Measurements from ENCODE around the gene C14orf119. TPM values are rescaled to one million over a fixed set of nuclear protein-coding genes. Genes with fewer than 3 reads are reported as not detected.

C14orf119 gene
- total RNA-seq, 2 donors from 2014 or later: 20.3 to 32.3 TPM

DNA sequence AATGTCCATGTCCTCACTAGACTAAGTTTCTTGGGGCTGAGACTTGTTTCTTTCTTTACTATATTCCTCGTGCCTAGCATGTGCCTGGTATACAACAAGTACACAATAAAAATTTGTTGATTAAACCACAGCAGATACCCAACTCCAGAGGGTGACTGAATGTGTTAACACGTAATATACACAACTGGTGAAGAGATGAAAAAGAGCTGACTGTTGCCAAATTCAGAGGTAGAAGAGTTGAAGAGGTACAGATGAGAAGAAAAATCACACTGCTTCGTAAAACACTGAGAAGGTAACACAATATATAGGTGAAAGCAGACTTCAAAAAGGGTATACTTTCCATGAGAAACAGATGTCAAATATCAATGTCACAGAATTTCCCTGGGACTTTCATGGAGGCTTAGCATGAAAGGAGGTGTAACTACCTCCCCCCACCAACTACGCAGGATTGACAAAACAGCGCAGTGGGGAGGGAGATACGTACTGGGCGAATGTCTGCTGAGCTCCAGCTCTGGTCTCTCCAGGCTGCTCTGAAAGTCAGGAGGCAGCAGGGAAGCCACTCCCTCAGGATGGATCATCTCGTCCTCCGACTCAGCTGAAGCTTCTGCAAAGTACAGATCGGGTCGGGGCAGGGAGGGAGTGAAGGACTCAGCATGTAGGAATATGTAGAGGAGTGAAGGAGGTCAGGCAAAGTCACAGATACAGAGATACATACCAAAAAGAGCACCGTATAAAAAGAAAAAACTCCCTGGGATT is 5.6 kb upstream of the C14orf119 start:
- peaks cover 0 to 8% of the 10 kb centered on the region in 2 donors for H3K36me3 ChIP-seq
- no peaks in the 10 kb centered on the region for H3K27me3 ChIP-seq (replicated peaks; ENCODE audit: insufficient read depth)
- H3K4me1 ChIP-seq (replicated peaks): peaks cover 5% of the 10 kb centered on the region
- TF ChIP-seq POLR2A (IDR thresholded peaks at IDR 0.05) (no peak), POLR2AphosphoS5 (IDR thresholded peaks at IDR 0.05) (no peak)
- TF ChIP-seq, protein P1, sequence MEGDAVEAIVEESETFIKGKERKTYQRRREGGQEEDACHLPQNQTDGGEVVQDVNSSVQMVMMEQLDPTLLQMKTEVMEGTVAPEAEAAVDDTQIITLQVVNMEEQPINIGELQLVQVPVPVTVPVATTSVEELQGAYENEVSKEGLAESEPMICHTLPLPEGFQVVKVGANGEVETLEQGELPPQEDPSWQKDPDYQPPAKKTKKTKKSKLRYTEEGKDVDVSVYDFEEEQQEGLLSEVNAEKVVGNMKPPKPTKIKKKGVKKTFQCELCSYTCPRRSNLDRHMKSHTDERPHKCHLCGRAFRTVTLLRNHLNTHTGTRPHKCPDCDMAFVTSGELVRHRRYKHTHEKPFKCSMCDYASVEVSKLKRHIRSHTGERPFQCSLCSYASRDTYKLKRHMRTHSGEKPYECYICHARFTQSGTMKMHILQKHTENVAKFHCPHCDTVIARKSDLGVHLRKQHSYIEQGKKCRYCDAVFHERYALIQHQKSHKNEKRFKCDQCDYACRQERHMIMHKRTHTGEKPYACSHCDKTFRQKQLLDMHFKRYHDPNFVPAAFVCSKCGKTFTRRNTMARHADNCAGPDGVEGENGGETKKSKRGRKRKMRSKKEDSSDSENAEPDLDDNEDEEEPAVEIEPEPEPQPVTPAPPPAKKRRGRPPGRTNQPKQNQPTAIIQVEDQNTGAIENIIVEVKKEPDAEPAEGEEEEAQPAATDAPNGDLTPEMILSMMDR (IDR thresholded peaks at IDR 0.05): no peak
- intact Hi-C loops (cut with DNase I): no loop called here
- no peaks in the 10 kb centered on the region for H3K9me3 ChIP-seq
- 84% methylated on average over 12 of the region's 12 CpGs for WGBS
- DNase-seq (ENCODE audit: low spot score): no peak
- no peak overlapping the region for H3K27ac ChIP-seq
- no peak overlapping the region for H3K4me3 ChIP-seq

DNA sequence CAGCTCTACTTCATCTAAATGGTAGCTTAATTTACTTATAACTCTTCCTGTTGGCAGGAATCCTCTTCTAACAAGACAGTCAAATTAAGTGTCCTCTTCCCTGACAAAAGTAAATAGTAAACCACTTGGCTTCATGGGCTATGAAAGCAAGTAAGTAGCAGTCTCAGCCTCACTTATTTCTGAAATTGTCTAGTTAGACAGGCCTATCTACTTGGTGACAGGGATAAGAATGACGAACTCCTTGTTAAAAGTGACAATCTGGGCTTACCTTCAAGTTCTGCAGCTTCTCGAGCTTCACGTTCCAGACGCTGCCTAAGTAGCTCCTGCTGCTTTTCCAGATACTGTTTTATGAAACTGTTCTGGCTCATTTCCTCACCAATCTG is 5.1 kb upstream of the C14orf119 start:
- Histone ChIP-seq H3K4me3 (no peak overlapping the region), H3K36me3 (peaks cover 0 to 8% of the 10 kb centered on the region in 2 donors), H3K27ac (no peak overlapping the region), H3K4me1 (replicated peaks) (peaks cover 5% of the 10 kb centered on the region), H3K9me3 (no peaks in the 10 kb centered on the region), H3K27me3 (replicated peaks; ENCODE audit: insufficient read depth) (no peaks in the 10 kb centered on the region)
- DNase-seq (ENCODE audit: low spot score): no peak
- 65% methylated on average over 4 of the region's 4 CpGs for WGBS
- TF ChIP-seq, protein P1 (IDR thresholded peaks at IDR 0.05): no peak
- TF ChIP-seq POLR2A (IDR thresholded peaks at IDR 0.05) (no peak), POLR2AphosphoS5 (IDR thresholded peaks at IDR 0.05) (peak; percentile 61)
- intact Hi-C loops (cut with DNase I): no loop called here

DNA sequence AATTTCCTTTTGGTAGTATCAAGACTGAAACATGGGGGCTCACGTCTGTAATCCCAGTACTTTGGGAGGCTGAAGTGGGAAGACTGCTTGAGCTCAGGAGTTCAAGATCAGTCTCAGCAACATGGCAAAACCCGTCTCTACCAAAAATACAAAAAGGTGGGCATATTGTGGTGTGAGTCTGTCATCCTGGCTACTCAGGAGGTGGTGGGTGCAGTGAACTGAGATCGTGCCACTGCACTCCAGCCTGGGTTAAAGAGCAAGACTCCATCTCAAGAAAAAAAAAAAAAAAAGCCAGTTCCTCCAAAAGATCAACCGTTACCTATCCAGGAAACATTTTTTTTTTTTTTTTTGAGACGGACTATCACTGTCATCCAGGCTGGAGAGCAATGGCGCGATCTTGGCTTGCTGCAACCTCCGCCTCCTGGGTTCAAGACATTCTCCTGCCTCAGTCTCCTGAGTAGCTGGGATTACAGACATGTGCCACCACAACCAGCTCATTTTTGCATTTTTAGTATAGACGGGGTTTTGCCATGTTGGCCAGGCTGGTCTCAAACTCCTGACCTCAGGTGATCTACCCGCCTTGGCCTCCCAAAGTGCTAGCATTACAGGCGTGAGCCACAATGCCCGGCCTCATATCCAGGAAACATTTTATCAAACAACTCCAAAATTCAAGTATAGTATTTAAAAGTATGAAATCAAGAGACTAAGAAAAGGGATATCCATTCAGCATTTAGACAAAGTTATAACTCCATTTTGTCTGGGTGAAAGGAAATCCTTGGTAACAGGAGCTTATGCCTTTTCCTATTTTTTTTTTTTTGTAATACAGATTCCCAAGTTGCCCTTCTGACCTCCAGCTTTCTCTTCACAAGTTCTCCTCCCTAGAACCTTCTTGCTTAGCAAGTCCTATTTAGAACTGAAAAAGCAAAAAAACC is 3.7 kb upstream of the C14orf119 start:
- WGBS: 83% methylated on average over 12 of the region's 12 CpGs
- no peak for TF ChIP-seq POLR2AphosphoS5 (IDR thresholded peaks at IDR 0.05)
- TF ChIP-seq, protein P1 (IDR thresholded peaks at IDR 0.05): no peak
- Histone ChIP-seq H3K36me3 (peaks cover 0 to 8% of the 10 kb centered on the region in 2 donors), H3K27me3 (replicated peaks; ENCODE audit: insufficient read depth) (no peaks in the 10 kb centered on the region), H3K4me3 (no peak overlapping the region), H3K27ac (no peak overlapping the region), H3K9me3 (no peaks in the 10 kb centered on the region), H3K4me1 (replicated peaks) (peaks cover 5% of the 10 kb centered on the region)
- intact Hi-C loops (cut with DNase I): no loop called here
- no peak for DNase-seq (ENCODE audit: low spot score)

GRCh38 chr14:23093104-23093503 is 2.2 kb upstream of the C14orf119 start:
- no peak for DNase-seq (ENCODE audit: low spot score)
- peaks cover 5% of the 10 kb centered on the region for H3K4me1 ChIP-seq (replicated peaks)
- intact Hi-C loops (cut with DNase I): no loop called here
- WGBS: 63% methylated on average over 2 of the region's 2 CpGs
- no peak overlapping the region for H3K27ac ChIP-seq
- peaks cover 0 to 8% of the 10 kb centered on the region in 2 donors for H3K36me3 ChIP-seq
- no peaks in the 10 kb centered on the region for H3K27me3 ChIP-seq (replicated peaks; ENCODE audit: insufficient read depth)
- H3K4me3 ChIP-seq: no peak overlapping the region
- TF ChIP-seq, protein P1 (IDR thresholded peaks at IDR 0.05): no peak
- TF ChIP-seq POLR2A (IDR thresholded peaks at IDR 0.05): no peak
- TF ChIP-seq POLR2AphosphoS5 (IDR thresholded peaks at IDR 0.05): no peak
- H3K9me3 ChIP-seq: no peaks in the 10 kb centered on the region

Data from prostate gland (tissue), 2 donors.